PC-9 (cell line): Measurements from ENCODE around the gene FBN3. TPM values are rescaled to one million over a fixed set of nuclear protein-coding genes. Genes with fewer than 3 reads are reported as not detected.

Source experiments
- BruUV-seq: library from RNA; stranded (reverse); fragments of 400-500 nt; replicated peaks from 2 replicates; lab custom pipeline; 2021; lab: Mats Ljungman, UMichigan
- CTCF ChIA-PET: fragments of 300-600 bp; sonication (Branson Sonifier 250); formaldehyde crosslinking; loops from one replicate; lab custom pipeline; 2022; ENCODE audit warnings: antibody characterized with exemption; lab: Charles Lee
- POLR2A ChIA-PET: fragments of 300-600 bp; sonication (Branson Sonifier 250); formaldehyde crosslinking; loops from one replicate; lab custom pipeline; 2022; ENCODE audit warnings: antibody characterized with exemption; ENCODE audit not compliant: unreplicated experiment; lab: Charles Lee
- DNase-seq, 2 experiments: peaks; one replicate each; pipeline versions ENCODE4 v3.0.0 to v3.0.0-alpha.2; 2015 to 2022; ENCODE audit warnings: mixed read lengths in 1 of 2
- H2AFZ ChIP-seq: fragments of 200-600 bp; sonication (generic); 2 replicates; pipeline ENCODE4 v1.8.1; 2017; ENCODE audit warnings: antibody characterized with exemption
- H3F3A ChIP-seq: fragments of 200-600 bp; sonication (generic); 2 replicates; pipeline ENCODE4 v1.8.1; 2017; ENCODE audit warnings: antibody characterized with exemption, mild to moderate bottlenecking, low read depth; ENCODE audit not compliant: insufficient read depth
- H3K27ac ChIP-seq: fragments of 200-600 bp; sonication (generic); 2 replicates; pipeline ENCODE4 v1.6.1; 2016; ENCODE audit warnings: mixed run types
- H3K27me3 ChIP-seq: fragments of 200-600 bp; sonication (generic); 2 replicates; pipeline ENCODE4 v1.6.1; 2016; ENCODE audit warnings: low read depth, mixed run types; ENCODE audit not compliant: insufficient read depth
- H3K36me3 ChIP-seq: fragments of 200-600 bp; sonication (generic); 2 replicates; pipeline ENCODE4 v1.6.1; 2016; ENCODE audit warnings: low read depth, mixed run types
- H3K4me1 ChIP-seq: fragments of 200-600 bp; sonication (generic); replicated peaks from 2 replicates; pipeline ENCODE4 v1.6.1; 2016; ENCODE audit warnings: mixed run types; ENCODE audit not compliant: insufficient read depth
- H3K4me2 ChIP-seq: fragments of 200-600 bp; sonication (generic); 2 replicates; pipeline ENCODE4 v1.6.1; 2017; ENCODE audit warnings: mixed run types
- H3K4me3 ChIP-seq: fragments of 200-600 bp; sonication (generic); 2 replicates; pipeline ENCODE4 v1.6.1; 2016; ENCODE audit warnings: mixed run types
- H3K79me2 ChIP-seq: fragments of 200-600 bp; sonication (generic); 2 replicates; pipeline ENCODE4 v1.6.1; 2017; ENCODE audit warnings: low read depth, mixed run types
- H3K9me2 ChIP-seq: fragments of 200-600 bp; sonication (generic); 2 replicates; pipeline ENCODE4 v1.8.1; 2017; ENCODE audit warnings: mild to moderate bottlenecking; ENCODE audit not compliant: insufficient read depth
- H3K9me3 ChIP-seq: fragments of 200-600 bp; sonication (generic); 2 replicates; pipeline ENCODE4 v1.8.1; 2016; ENCODE audit warnings: low read depth; ENCODE audit not compliant: insufficient read depth
- H4K20me1 ChIP-seq: fragments of 200-600 bp; sonication (generic); 2 replicates; pipeline ENCODE4 v1.8.1; 2017; ENCODE audit not compliant: insufficient read depth
- CTCF ChIP-seq: fragments of 200-600 bp; sonication (generic); conservative IDR thresholded peaks from 2 replicates; pipeline ENCODE4 v1.6.1; 2017; ENCODE audit warnings: mixed run types, antibody characterized with exemption, mild to moderate bottlenecking, moderate library complexity
- EZH2 ChIP-seq: fragments of 200-600 bp; sonication (generic); IDR thresholded peaks from 2 replicates; pipeline ENCODE4 v1.8.0; 2017; ENCODE audit warnings: antibody characterized with exemption, low read depth
- intact Hi-C: fragments of 100-400 bp; cut with micrococcal nuclease; formaldehyde crosslinking; loops from one replicate; pipeline ENCODE4 v1.10.0; 2022; ENCODE audit not compliant: unreplicated experiment
- total RNA-seq: library from RNA; stranded (reverse); gene quantifications from 2 replicates; pipeline ENCODE4 v1.2.3, GENCODE V29; 2021

FBN3 gene
- total RNA-seq, 1 experiment from 2014 or later: not detected

- H4K20me1 ChIP-seq: no peaks in the 10 kb centered on the region; the same call in 1 of the 2 replicates
- no peaks in the 10 kb centered on the region for H3F3A ChIP-seq
- H3K27me3 ChIP-seq: no peaks in the 10 kb centered on the region
- intact Hi-C loops: no loop called here
- ChIA-PET CTCF (interaction anchor here (0.6 kb wide), 1 partner anchor 13 kb away, joined by 7 read pairs; no protein-coding TSS in a partner anchor), POLR2A (interaction anchor here (0.7 kb wide), 1 partner anchor 205 kb away, joined by 8 read pairs; no protein-coding TSS in a partner anchor)
- no peak overlapping the region for H2AFZ ChIP-seq
- no peaks in the 10 kb centered on the region for H3K9me2 ChIP-seq
- H3K4me2 ChIP-seq: no peak overlapping the region
- TF ChIP-seq EZH2 (no peak), CTCF (no peak)
- H3K4me3 ChIP-seq: no peak overlapping the region
- no peaks in the 10 kb centered on the region for H3K9me3 ChIP-seq
- H3K27ac ChIP-seq: no peak overlapping the region
- H3K79me2 ChIP-seq: no peaks in the 10 kb centered on the region
- H3K4me1 ChIP-seq: no peaks in the 10 kb centered on the region
- no peak for DNase-seq
- no TSS peak for BruUV-seq
- H3K36me3 ChIP-seq: no peaks in the 10 kb centered on the region
Measured at GRCh38 chr19:8020681-8021080, 128.7 kb downstream of the FBN3 start.

- no peaks in the 10 kb centered on the region for H3K9me2 ChIP-seq
- no peak for DNase-seq
- H3K79me2 ChIP-seq: no peaks in the 10 kb centered on the region
- ChIA-PET CTCF (no interaction called here), POLR2A (no interaction called here)
- H4K20me1 ChIP-seq: no peaks in the 10 kb centered on the region; the same call in 1 of the 2 replicates
- TF ChIP-seq EZH2 (no peak), CTCF (no peak)
- H3F3A ChIP-seq: no peaks in the 10 kb centered on the region
- H3K27ac ChIP-seq: no peak overlapping the region
- intact Hi-C loops: no loop called here
- H3K4me2 ChIP-seq: no peak overlapping the region
- H3K27me3 ChIP-seq: no peaks in the 10 kb centered on the region
- no peaks in the 10 kb centered on the region for H3K9me3 ChIP-seq
- no peaks in the 10 kb centered on the region for H3K36me3 ChIP-seq
- H2AFZ ChIP-seq: no peak overlapping the region
- BruUV-seq: no TSS peak
- H3K4me3 ChIP-seq: no peak overlapping the region
- no peaks in the 10 kb centered on the region for H3K4me1 ChIP-seq
Measured at GRCh38 chr19:8017808-8018207, 131.6 kb downstream of the FBN3 start.

Other genes starting within 250 kb of the FBN3 start
- 52.4 and 54.0 TPM in 2 replicates for gene MAP2K7, start 245.7 kb downstream of the FBN3 start, total RNA-seq
- 2.0 and 2.3 TPM in 2 replicates for gene TGFBR3L, start 234.8 kb downstream of the FBN3 start, total RNA-seq
- gene SNAPC2, start 229.3 kb downstream of the FBN3 start, total RNA-seq: 37.5 and 42.1 TPM in 2 replicates
- 54.5 and 71.2 TPM in 2 replicates for gene CTXN1, start 223.5 kb downstream of the FBN3 start, total RNA-seq
- 72.8 and 74.6 TPM in 2 replicates for gene TIMM44, start 205.9 kb downstream of the FBN3 start, total RNA-seq
- gene ELAVL1, start 144.0 kb downstream of the FBN3 start, total RNA-seq: 101 and 108 TPM in 2 replicates
- gene CCL25, start 96.8 kb downstream of the FBN3 start, total RNA-seq: not detected in 2 replicates
- 7.2 and 8.4 TPM in 2 replicates for gene CERS4, start 59.8 kb upstream of the FBN3 start, total RNA-seq
- gene CD320, start 158.8 kb upstream of the FBN3 start, total RNA-seq: 42.9 and 52.8 TPM in 2 replicates
- 49.8 and 61.7 TPM in 2 replicates for gene NDUFA7, start 171.8 kb upstream of the FBN3 start, total RNA-seq
- gene RPS28, start 171.9 kb upstream of the FBN3 start, total RNA-seq: 1,283 and 1,512 TPM in 2 replicates
- 0.37 and 1.6 TPM in 2 replicates for gene KANK3, start 193.7 kb upstream of the FBN3 start, total RNA-seq
- 0.30 TPM in 1 of 2 replicates, not detected in the other for gene ANGPTL4, start 214.6 kb upstream of the FBN3 start, total RNA-seq
- gene RAB11B, start 240.8 kb upstream of the FBN3 start, total RNA-seq: 119 and 126 TPM in 2 replicates